GM18517 (cell line): Measurements from ENCODE around the gene GPR155.

Source experiments
- ATAC-seq: cut with Tn5 transposase; IDR thresholded peaks from one replicate; pipeline ENCODE4 v1.9.1; 2021; ENCODE audit warnings: mild to moderate bottlenecking, moderate library complexity; ENCODE audit not compliant: unreplicated experiment

The GPR155 gene, protein sequence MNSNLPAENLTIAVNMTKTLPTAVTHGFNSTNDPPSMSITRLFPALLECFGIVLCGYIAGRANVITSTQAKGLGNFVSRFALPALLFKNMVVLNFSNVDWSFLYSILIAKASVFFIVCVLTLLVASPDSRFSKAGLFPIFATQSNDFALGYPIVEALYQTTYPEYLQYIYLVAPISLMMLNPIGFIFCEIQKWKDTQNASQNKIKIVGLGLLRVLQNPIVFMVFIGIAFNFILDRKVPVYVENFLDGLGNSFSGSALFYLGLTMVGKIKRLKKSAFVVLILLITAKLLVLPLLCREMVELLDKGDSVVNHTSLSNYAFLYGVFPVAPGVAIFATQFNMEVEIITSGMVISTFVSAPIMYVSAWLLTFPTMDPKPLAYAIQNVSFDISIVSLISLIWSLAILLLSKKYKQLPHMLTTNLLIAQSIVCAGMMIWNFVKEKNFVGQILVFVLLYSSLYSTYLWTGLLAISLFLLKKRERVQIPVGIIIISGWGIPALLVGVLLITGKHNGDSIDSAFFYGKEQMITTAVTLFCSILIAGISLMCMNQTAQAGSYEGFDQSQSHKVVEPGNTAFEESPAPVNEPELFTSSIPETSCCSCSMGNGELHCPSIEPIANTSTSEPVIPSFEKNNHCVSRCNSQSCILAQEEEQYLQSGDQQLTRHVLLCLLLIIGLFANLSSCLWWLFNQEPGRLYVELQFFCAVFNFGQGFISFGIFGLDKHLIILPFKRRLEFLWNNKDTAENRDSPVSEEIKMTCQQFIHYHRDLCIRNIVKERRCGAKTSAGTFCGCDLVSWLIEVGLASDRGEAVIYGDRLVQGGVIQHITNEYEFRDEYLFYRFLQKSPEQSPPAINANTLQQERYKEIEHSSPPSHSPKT

DNA sequence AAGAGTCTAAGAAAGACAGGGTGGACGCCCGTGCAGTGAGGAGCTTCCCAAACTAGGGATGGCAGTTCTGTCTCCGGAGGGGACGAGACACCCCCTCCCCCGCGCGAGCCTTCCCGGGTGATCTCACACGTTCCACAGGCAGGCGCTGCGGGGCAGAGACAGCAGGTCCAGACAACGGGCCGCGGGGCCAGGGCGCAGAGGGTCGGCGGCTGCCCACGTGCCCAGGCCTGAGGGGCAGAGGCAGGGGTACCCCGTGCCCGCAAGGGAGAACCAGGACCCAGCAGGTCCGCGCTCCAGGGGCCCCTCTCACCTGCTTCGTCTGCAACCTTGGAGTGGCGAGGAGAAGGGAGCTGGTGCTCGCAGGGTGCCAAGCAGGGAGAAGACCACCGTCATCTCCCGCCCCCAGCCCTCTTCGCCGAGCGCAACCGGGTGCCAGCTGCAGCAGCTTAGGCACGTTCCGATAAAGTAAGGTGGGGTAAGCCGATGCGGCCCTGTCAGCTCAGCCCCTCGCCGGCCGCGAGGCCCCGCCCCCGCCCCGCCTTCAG, at the start of gene GPR155:
Gene GPR155, minus strand, starts transcription at position 467 of the 545 bp plus-strand sequence. CDS start 5,073 bp downstream, outside the sequence.
- peak; percentile 40 for ATAC-seq

GRCh38 chr2:174535757-174536703, 49.2 kb upstream of the GPR155 start:
- no peak for ATAC-seq

- ATAC-seq, result no peak
Observed at GRCh38 chr2:174535083-174535482, 48.3 kb upstream of the GPR155 start.

GRCh38 chr2:174529916-174530315, 43.1 kb upstream of the GPR155 start:
- ATAC-seq, result no peak

GRCh38 chr2:174527959-174528358, 41.1 kb upstream of the GPR155 start:
- no peak for ATAC-seq

- no peak for ATAC-seq
Observed at GRCh38 chr2:174527101-174527721, 40.4 kb upstream of the GPR155 start.

DNA sequence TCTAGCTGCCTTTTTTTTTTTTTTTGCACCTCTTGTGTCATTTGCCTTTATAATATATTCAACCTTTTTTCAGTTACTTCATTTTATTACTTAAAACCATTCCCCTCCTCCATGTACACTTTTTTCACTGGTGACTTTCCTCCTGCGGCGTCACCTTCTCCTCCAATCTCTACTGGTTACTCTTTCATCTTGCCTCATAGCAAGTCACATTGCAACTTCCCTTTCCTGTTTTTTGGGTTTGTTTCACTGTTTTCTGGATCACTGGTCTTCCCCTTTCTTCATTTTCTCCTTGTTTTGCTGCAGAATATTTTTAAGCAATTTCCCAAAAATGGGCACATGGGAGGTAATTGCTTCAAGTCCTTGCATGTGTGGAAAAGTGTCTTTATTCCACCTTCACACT, 37.7 kb upstream of the GPR155 start:
- no peak for ATAC-seq

DNA sequence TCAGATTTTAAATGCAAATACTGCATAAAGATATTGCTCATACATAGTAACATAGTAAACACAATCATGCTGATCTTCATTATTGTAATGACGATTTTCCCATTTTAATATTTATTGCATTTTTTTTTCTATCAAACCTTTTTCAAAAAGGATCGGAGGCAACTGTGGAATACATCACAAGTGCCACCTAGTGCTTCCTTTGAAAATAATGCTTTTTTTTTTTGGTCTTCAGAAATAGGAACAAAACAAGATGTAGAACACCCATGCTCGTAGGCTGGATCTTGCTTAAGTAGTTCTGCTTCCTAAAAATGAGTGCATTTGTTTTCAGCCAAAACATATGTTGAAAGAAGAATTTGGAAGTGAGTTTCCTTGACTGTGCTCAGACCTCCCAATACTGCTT, 35.7 kb upstream of the GPR155 start:
- ATAC-seq, result no peak

- no peak for ATAC-seq
Observed at GRCh38 chr2:174518395-174518794, 31.6 kb upstream of the GPR155 start.

DNA sequence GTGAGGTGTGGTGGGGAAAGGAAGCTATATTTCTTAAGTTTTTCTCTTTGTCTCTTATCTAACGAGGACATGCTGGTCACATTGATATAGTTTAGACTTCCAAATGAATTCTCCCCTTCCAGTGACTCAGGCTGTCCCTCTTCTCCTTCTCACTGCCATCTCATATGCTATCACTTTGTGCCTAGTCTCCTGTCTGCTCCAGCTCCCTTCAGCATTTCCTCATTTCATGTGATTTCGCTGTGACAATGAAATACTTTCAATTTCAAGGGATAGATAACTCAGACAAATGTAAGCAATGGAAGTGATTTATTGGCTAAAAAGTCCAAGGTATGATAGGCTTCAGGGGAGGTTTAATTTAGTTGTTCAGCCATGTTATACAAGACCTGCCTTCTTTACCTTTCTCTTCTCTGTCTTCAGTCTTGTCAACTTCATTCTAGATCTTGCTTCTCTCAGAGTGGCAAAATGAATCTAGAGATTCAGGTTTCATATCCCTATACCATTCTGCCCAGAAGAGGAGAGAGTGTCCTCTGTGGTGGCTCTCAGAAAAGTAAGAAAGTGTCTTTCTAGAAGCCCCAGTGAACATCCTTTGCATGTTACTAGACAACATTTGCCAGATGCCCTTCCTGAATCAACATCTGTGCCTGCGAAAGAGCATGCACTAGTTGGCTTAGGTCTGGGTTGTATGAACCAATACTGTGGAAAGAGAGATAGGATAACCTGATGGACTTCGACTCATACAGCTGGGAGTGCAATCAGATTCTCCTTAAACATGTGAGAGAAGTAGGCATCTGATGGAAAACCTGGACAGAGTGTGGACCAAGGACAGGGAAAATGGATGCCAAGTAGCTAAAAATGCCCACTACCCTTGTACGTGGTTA, 29.9 kb upstream of the GPR155 start:
- ATAC-seq, result no peak

DNA sequence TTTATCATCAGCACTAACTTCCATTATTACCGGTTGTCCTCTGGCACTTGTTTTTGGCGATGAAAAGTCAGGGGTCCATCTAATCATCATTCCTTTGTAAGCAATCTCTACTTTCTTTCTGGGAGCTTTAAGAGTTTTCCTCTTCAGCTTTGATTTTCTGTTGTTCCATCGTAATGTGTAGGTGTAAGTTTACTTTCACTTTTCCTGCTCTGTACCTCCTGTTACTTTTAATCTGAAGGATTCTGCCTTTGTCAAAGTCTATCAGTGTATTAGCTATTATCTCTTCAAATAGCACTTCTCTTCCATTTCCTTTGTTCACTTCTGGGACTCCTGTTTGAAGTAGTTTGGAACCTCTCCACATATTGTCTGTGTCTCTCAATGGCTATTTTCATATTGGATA, 25.5 kb upstream of the GPR155 start:
- ATAC-seq, result no peak

DNA sequence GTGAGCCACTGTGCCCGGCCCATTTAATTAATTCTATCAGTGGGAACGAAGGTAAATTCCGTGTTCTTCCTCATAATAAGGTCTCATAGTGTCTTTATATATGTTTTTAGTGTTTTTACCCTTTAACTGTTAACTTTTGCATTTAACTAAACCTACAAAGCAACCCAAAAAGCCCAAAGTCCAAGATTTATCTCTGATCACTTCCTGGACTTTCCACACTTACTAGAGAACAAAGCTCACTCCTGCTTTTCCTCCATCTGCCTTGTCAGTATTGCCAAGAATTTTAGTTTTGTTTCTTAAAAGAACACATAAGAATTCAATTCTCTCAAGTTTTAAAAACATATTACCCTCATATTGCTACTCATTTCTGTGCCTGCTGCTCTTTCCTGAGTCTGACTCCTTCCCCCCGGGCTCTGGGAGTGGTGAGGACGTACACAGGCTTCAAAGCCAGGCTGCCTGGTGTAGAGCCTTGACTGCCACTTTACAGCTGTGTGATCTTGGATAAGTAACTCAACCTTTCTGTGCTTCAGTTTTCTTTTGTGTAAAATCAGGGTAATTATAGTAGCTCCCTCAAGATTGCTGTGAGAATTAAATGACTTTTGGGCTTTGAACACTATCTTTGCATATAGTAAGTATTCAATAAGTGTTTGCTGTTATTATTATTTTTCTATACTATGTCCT, 24.9 kb upstream of the GPR155 start:
- no peak for ATAC-seq

GRCh38 chr2:174510583-174511189, 23.9 kb upstream of the GPR155 start:
- ATAC-seq, result no peak

GRCh38 chr2:174503161-174503809, 16.5 kb upstream of the GPR155 start:
- no peak for ATAC-seq

- no peak for ATAC-seq
Observed at GRCh38 chr2:174499371-174499770, 12.5 kb upstream of the GPR155 start.

DNA sequence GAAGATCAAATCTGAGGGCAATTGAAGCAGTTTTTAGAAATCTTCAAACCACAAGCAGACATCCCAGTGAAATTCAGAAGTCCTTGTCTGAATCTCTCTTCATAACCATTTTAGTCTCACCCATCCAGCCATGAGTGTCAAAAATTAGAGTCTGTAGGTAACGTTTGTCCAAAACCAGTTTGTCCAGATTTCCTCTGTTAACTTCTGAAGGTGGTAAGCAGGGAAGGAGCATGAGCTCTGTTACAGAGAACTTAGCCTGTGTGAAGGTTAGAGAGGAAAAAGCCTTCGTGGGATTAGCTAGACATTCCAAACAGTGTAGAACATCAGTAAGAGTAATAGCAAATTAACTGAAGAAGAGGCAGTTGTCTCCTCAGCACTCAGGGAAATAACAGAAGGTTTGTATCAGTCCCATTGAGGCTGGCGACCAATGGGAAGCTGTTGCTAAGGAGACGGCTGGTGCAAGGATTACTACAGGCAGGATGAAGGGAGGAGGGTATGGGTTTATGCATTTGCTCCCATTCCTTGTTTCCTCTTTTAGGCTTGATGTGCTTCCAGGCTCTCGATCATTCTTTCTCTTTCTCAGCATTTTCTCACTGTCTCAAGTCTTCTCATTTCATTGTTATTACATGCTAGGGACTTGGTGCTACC, 8.7 kb upstream of the GPR155 start:
- ATAC-seq, result no peak
